MV-4-11 (cell line): ENCODE measurements around the gene CDCA4.
A peak's percentile ranks its signal among the peaks of the same experiment; 100 is the strongest.

Source experiments
- DNase-seq: peaks from one replicate; lab custom pipeline; 2025; lab: John Stamatoyannopoulos, UW

The CDCA4 gene

GRCh38 chr14:105013150-105013785 lies 7.6 kb downstream of the CDCA4 start:
- DNase-seq, result no peak

- no peak for DNase-seq
These were observed 8.5 kb downstream of the CDCA4 start for GRCh38 chr14:105012171-105012985.

- no peak for DNase-seq
These were observed 9.4 kb downstream of the CDCA4 start for GRCh38 chr14:105011312-105011990.

- no peak for DNase-seq
These were observed 10.0 kb downstream of the CDCA4 start for GRCh38 chr14:105010891-105011291.

GRCh38 chr14:105010106-105010505 lies 10.8 kb downstream of the CDCA4 start:
- no peak for DNase-seq

- DNase-seq, result no peak
These were observed 13.2 kb downstream of the CDCA4 start for GRCh38 chr14:105007593-105008264.

- DNase-seq, result no peak
These were observed 13.9 kb downstream of the CDCA4 start for GRCh38 chr14:105006831-105007592.

GRCh38 chr14:105005929-105006830 lies 14.7 kb downstream of the CDCA4 start:
- no peak for DNase-seq

- no peak for DNase-seq
These were observed 15.5 kb downstream of the CDCA4 start for GRCh38 chr14:105005329-105005928.

GRCh38 chr14:104999361-104999760 lies 21.5 kb downstream of the CDCA4 start:
- no peak for DNase-seq

GRCh38 chr14:104998801-104999200 lies 22.1 kb downstream of the CDCA4 start:
- DNase-seq, result no peak

- no peak for DNase-seq
These were observed 24.4 kb downstream of the CDCA4 start for GRCh38 chr14:104996483-104996882.

- no peak for DNase-seq
These were observed 24.9 kb downstream of the CDCA4 start for GRCh38 chr14:104996032-104996431.

GRCh38 chr14:104994978-104995377 lies 25.9 kb downstream of the CDCA4 start:
- no peak for DNase-seq

GRCh38 chr14:104993808-104994591 lies 26.9 kb downstream of the CDCA4 start:
- peak; percentile 21 for DNase-seq

- no peak for DNase-seq
These were observed 27.6 kb downstream of the CDCA4 start for GRCh38 chr14:104993306-104993705.

GRCh38 chr14:104992501-104992900 lies 28.4 kb downstream of the CDCA4 start:
- DNase-seq, result no peak

GRCh38 chr14:104991896-104992230 lies 29.0 kb downstream of the CDCA4 start:
- DNase-seq, result no peak

GRCh38 chr14:104989951-104990303 lies 31.0 kb downstream of the CDCA4 start:
- no peak for DNase-seq
